ENCODE measurements around the gene DIPK1C. TPM values are rescaled to one million over a fixed set of nuclear protein-coding genes. Genes with fewer than 3 reads are reported as not detected.

DIPK1C gene
- total and polyA plus RNA-seq, 2 of the 4 experiments (the other 2 are of a cell fraction) = not detected

- no peaks in the 10 kb centered on the region for H3K9me3 ChIP-seq (ENCODE audit: control insufficient read depth, insufficient read depth, low read length)
- ChIA-PET CTCF (interaction anchor here (1.4 kb wide), 1 partner anchor 10 kb away, joined by 4 read pairs; the partner anchor contains the start of gene CNDP2), POLR2A (ENCODE audit: unreplicated experiment) (no interaction called here)
- H3K4me2 ChIP-seq (ENCODE audit: low read depth, low read length) = no peak overlapping the region
- no peak overlapping the region for H2BK15ac ChIP-seq (ENCODE audit: low read depth, low read length)
- peaks cover 66% of the 10 kb centered on the region for H3K36me3 ChIP-seq (ENCODE audit: control insufficient read depth, insufficient read depth, low read length)
- in situ Hi-C loops (cut with MboI; ENCODE audit: low sequenced_read_pairs) = no loop called here
- H3K27me3 ChIP-seq (ENCODE audit: control insufficient read depth, insufficient read depth, low read length) = no peaks in the 10 kb centered on the region
- H4K8ac ChIP-seq (ENCODE audit: low read depth in 2 of 2, low read length in 2 of 2) = no peak overlapping the region
- no peak overlapping the region for H2BK120ac ChIP-seq (ENCODE audit: low read depth, low read length)
- no peak overlapping the region for H3K14ac ChIP-seq (replicated peaks; ENCODE audit: low read depth, low read length)
- no peak overlapping the region for H3K18ac ChIP-seq (ENCODE audit: low read depth, low read length)
- dilution Hi-C loops (cut with HindIII; ENCODE audit: low sequenced_read_pairs, unreplicated experiment) = no loop called here
- WGBS, 2 experiments (ENCODE audit: extremely low coverage in 2 of 2, insufficient read length in 1 of 2) = 67% methylated on average over 3 of the region's 11 CpGs; no CpG with 5 or more reads in 1 of the 2 experiments
- H4K20me1 ChIP-seq (ENCODE audit: insufficient read depth, low read length) = no peaks in the 10 kb centered on the region
- TF ChIP-seq POLR2A (IDR thresholded peaks at IDR 0.05; ENCODE audit: low read depth, low read length) = no peak
- no peak overlapping the region for H3K4ac ChIP-seq (ENCODE audit: low read depth, low read length)
- H3K79me1 ChIP-seq (ENCODE audit: low read depth in 1 of 2, low read length in 2 of 2) = no peaks in the 10 kb centered on the region
- no peak overlapping the region for H3K23ac ChIP-seq (ENCODE audit: low read depth, low read length)
- no peak overlapping the region for H2BK5ac ChIP-seq (ENCODE audit: low read depth, low read length, poor library complexity, severe bottlenecking)
- intact Hi-C loops (cut with micrococcal nuclease) = no loop called here
- H3K56ac ChIP-seq (ENCODE audit: extremely low read depth, insufficient read depth, low read length) = no peak overlapping the region
- no peaks in the 10 kb centered on the region for H3K9me1 ChIP-seq (ENCODE audit: insufficient read depth, low read length)
- DNase-seq (peak; percentile 36), ATAC-seq (ENCODE audit: low read depth) (no peak)
- H2BK20ac ChIP-seq (ENCODE audit: low read depth, low read length) = no peak overlapping the region
- no peak overlapping the region for H2AK5ac ChIP-seq (ENCODE audit: low read depth, low read length)
- no peak overlapping the region for H4K91ac ChIP-seq (ENCODE audit: insufficient read depth, low read depth, low read length)
- H4K5ac ChIP-seq (ENCODE audit: low read depth, low read length) = no peak overlapping the region
- no peak overlapping the region for H3K4me3 ChIP-seq (ENCODE audit: insufficient read depth, low read depth, low read length)
- H3K4me1 ChIP-seq (ENCODE audit: control insufficient read depth, insufficient read depth, low read length) = no peaks in the 10 kb centered on the region
- H3K9ac ChIP-seq (ENCODE audit: low read depth, low read length) = no peak overlapping the region
- no peak overlapping the region for H2AFZ ChIP-seq (replicated peaks; ENCODE audit: low read length, poor library complexity)
- H3K27ac ChIP-seq (ENCODE audit: insufficient read depth, low read length) = no peak overlapping the region
- BruUV-seq (replicated peaks) = no TSS peak
- H2AK9ac ChIP-seq (replicated peaks; ENCODE audit: low read depth, low read length, poor library complexity) = no peak overlapping the region
These were observed 49.5 kb upstream of the DIPK1C start for GRCh38 chr18:74506448-74507084.

Data from IMR-90 (cell line).